Smooth muscle cell (in vitro differentiated cells): ENCODE measurements around the gene BPIFB6. TPM values are rescaled to one million over a fixed set of nuclear protein-coding genes. Genes with fewer than 3 reads are reported as not detected.

Source experiments
- DNase-seq: peaks from one replicate; lab custom pipeline; 2025; ENCODE audit not compliant: unreplicated experiment; lab: John Stamatoyannopoulos, UW
- H2AFZ ChIP-seq: fragments of 200-600 bp; sonication (generic); 2 replicates; pipeline ENCODE4 v1.6.0; 2016; ENCODE audit warnings: antibody characterized with exemption, low read depth, mild to moderate bottlenecking
- H3F3A ChIP-seq: fragments of 200-600 bp; sonication (generic); 2 replicates; pipeline ENCODE4 v1.6.0; 2017; ENCODE audit warnings: antibody characterized with exemption, low read depth
- H3K27ac ChIP-seq: fragments of 200-600 bp; sonication (generic); 2 replicates; pipeline ENCODE4 v1.5.1; 2016; ENCODE audit warnings: low read depth, mild to moderate bottlenecking
- H3K27me3 ChIP-seq: fragments of 200-600 bp; sonication (generic); 2 replicates; pipeline ENCODE4 v1.6.1; 2016; ENCODE audit warnings: low read depth, mild to moderate bottlenecking
- H3K36me3 ChIP-seq: fragments of 200-600 bp; sonication (generic); 2 replicates; pipeline ENCODE4 v1.5.1; 2016; ENCODE audit warnings: low read depth
- H3K4me1 ChIP-seq: fragments of 200-600 bp; sonication (generic); 2 replicates; pipeline ENCODE4 v1.5.1; 2016; ENCODE audit warnings: low read depth
- H3K4me2 ChIP-seq: fragments of 200-600 bp; sonication (generic); 2 replicates; pipeline ENCODE4 v1.6.0; 2016; ENCODE audit warnings: mild to moderate bottlenecking
- H3K4me3 ChIP-seq: fragments of 200-600 bp; sonication (generic); 2 replicates; pipeline ENCODE4 v1.5.1; 2016; ENCODE audit warnings: mild to moderate bottlenecking
- H3K79me2 ChIP-seq: fragments of 200-600 bp; sonication (generic); 2 replicates; pipeline ENCODE4 v1.6.0; 2016; ENCODE audit warnings: low read depth, mild to moderate bottlenecking
- H3K9ac ChIP-seq: fragments of 200-600 bp; sonication (generic); 2 replicates; pipeline ENCODE4 v1.6.0; 2016; ENCODE audit warnings: low read depth
- H3K9me3 ChIP-seq: fragments of 200-600 bp; sonication (generic); replicated peaks from 2 replicates; pipeline ENCODE4 v1.5.1; 2016; ENCODE audit warnings: low read depth
- H4K20me1 ChIP-seq: fragments of 200-600 bp; sonication (generic); 2 replicates; pipeline ENCODE4 v1.6.0; 2016; ENCODE audit warnings: low read depth
- CTCF ChIP-seq: fragments of 200-600 bp; sonication (generic); IDR thresholded peaks from 2 replicates; pipeline ENCODE4 v1.5.1; 2017; ENCODE audit warnings: borderline replicate concordance, mild to moderate bottlenecking, antibody characterized with exemption; ENCODE audit not compliant: insufficient read depth, poor library complexity, severe bottlenecking
- WGBS: methylation state at CpG from one replicate; pipeline ENCODE4 v1.1.7; 2016; ENCODE audit warnings: low lambda C conversion rate; 5-methylcytosine and 5-hydroxymethylcytosine counted together
- polyA plus RNA-seq: library from polyadenylated mRNA; unstranded; fragments of >200 nt; fragmentation: Nextera tagmentation; extraction: Ambion mirVana; gene quantifications from 2 replicates; pipeline ENCODE4 v1.2.1, GENCODE V29; 2016
- total RNA-seq: library from RNA; depleted of rRNA; stranded (reverse); fragments of >200 nt; gene quantifications from 2 replicates; pipeline ENCODE4 v1.2.3, GENCODE V29; 2014

BPIFB6 gene
- total and polyA plus RNA-seq, 2 experiments from 2014 or later: not detected

- WGBS: 89% methylated on average over 7 of the region's 7 CpGs
- Histone ChIP-seq H3K9ac (no peak overlapping the region), H3K4me1 (no peaks in the 10 kb centered on the region), H3K4me2 (no peak overlapping the region), H3K79me2 (no peaks in the 10 kb centered on the region), H3K36me3 (no peaks in the 10 kb centered on the region), H3K4me3 (no peak overlapping the region), H3K27me3 (no peaks in the 10 kb centered on the region), H3K27ac (no peak overlapping the region), H2AFZ (no peak overlapping the region), H3K9me3 (no peaks in the 10 kb centered on the region), H3F3A (no peaks in the 10 kb centered on the region), H4K20me1 (no peaks in the 10 kb centered on the region)
- no peak for DNase-seq
- TF ChIP-seq CTCF: no peak
Observed at GRCh38 chr20:33002087-33002808, 29.2 kb upstream of the BPIFB6 start.

DNA sequence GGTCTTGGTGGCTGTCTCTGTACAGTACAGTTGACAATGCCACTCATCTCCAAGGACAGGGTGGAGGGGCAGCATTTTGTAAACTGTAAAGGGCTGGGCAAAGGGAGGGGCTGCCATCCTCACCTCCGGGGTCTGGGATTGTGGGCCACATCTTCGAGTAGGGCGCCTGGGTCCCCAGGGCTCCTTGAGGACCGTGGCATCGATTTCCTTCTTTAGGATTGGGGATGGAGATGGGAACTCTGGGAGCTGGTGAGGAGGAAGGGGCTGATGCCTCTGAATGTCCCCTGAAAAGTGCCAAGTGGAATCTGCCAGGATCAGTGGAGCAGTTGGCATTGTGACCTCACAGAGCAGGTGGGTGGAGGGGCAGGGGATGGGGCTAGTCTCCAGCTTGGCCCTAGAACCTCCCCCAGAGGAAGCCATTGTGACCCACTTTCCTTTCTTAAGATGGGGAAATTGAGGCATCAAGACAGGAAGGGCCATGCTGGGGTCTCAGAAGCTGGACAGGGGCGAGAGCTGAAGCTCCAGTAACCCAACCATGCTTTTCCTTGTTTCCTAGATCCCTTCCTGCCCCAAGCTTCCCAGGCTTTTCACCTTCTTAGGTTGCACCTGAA is 27.2 kb upstream of the BPIFB6 start, which contains the start of gene SUN5:
SUN5 (minus strand) TSS at position 293 of the 611 bp plus-strand sequence; CDS start at position 200, 93 bp downstream.
- 93% methylated on average over 6 of the region's 6 CpGs for WGBS
- TF ChIP-seq CTCF: no peak
- no peaks in the 10 kb centered on the region for H3K79me2 ChIP-seq
- no peak within 1 kb of the TSS for H2AFZ ChIP-seq
- H3K27me3 ChIP-seq: no peaks in the 10 kb centered on the region
- H3K9ac ChIP-seq: no peak within 1 kb of the TSS
- no peak for DNase-seq
- H3F3A ChIP-seq: no peaks in the 10 kb centered on the region
- no peaks in the 10 kb centered on the region for H3K4me1 ChIP-seq
- no peaks in the 10 kb centered on the region for H3K36me3 ChIP-seq
- no peaks in the 10 kb centered on the region for H4K20me1 ChIP-seq
- no peak within 1 kb of the TSS for H3K4me3 ChIP-seq
- H3K9me3 ChIP-seq: no peaks in the 10 kb centered on the region
- no peak within 1 kb of the TSS for H3K27ac ChIP-seq
- H3K4me2 ChIP-seq: no peak within 1 kb of the TSS

DNA sequence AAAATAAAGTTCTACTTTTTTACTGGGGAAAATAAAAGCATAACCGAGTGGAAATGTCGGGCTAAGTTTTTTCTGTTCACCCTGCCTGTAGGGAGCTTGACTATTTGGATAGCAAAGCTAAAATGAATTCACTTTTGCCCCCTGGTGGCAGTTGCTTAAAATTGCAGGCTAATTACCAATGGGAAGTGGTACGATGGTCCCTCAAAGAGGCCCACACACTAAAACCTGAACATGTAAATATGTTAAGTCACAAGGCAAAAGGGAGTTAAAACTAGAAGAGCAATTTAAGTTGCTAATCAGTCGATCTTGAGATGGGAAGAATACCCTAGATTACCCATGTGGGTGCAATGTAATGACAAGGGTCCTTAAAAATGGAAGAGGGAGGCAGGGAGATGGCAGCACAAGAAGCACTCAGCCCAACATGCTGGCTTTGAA is 26.3 kb upstream of the BPIFB6 start:
- no peak overlapping the region for H3K9ac ChIP-seq
- H3K4me2 ChIP-seq: no peak overlapping the region
- no peaks in the 10 kb centered on the region for H3K79me2 ChIP-seq
- H3K27me3 ChIP-seq: no peaks in the 10 kb centered on the region
- H3K4me3 ChIP-seq: no peak overlapping the region
- H3F3A ChIP-seq: no peaks in the 10 kb centered on the region
- 53% methylated on average over 4 of the region's 4 CpGs for WGBS
- no peak for DNase-seq
- no peaks in the 10 kb centered on the region for H3K36me3 ChIP-seq
- no peaks in the 10 kb centered on the region for H3K4me1 ChIP-seq
- no peaks in the 10 kb centered on the region for H4K20me1 ChIP-seq
- no peak overlapping the region for H2AFZ ChIP-seq
- no peak overlapping the region for H3K27ac ChIP-seq
- TF ChIP-seq CTCF: peak; percentile 60
- no peaks in the 10 kb centered on the region for H3K9me3 ChIP-seq
